Sigmoid colon (tissue), 7 donors: ENCODE data around the gene HCN2. TPM values are rescaled to one million over a fixed set of nuclear protein-coding genes. Genes with fewer than 3 reads are reported as not detected.

Source experiments
- DNase-seq: peaks from one replicate; pipeline ENCODE4 v3.0.0-alpha.2; 2019
- H3K27ac ChIP-seq, 4 donors: fragments of 200-600 bp; sonication (generic); one replicate each; pipeline ENCODE4 v1.5.1; 2016 to 2019; ENCODE audit warnings: mild to moderate bottlenecking in 1 of 4
- H3K27me3 ChIP-seq, 3 donors: fragments of 200-600 bp; sonication (generic); one replicate each; pipeline ENCODE4 v1.5.1; 2019; ENCODE audit warnings: mild to moderate bottlenecking in 1 of 3
- H3K36me3 ChIP-seq, 4 donors: fragments of 200-600 bp; sonication (generic); one replicate each; pipeline ENCODE4 v1.5.1; 2016 to 2019
- H3K4me1 ChIP-seq, 4 donors: fragments of 200-600 bp; sonication (generic); one replicate each; pipeline ENCODE4 v1.5.1; 2017 to 2019
- H3K4me3 ChIP-seq, 4 donors: fragments of 200-600 bp; sonication (generic); one replicate each; pipeline ENCODE4 v1.5.1; 2017 to 2019; ENCODE audit warnings: mild to moderate bottlenecking in 2 of 4, moderate library complexity in 1 of 4
- H3K9me3 ChIP-seq, 4 donors: fragments of 200-600 bp in 3 of 4; sonication (generic) in 3 of 4; one replicate each; pipeline versions ENCODE4 v1.5.1 to v1.6.1; 2013 to 2019
- EP300 ChIP-seq, 4 donors: sonication (generic); formaldehyde crosslinking; IDR thresholded peaks; one replicate each; pipeline ENCODE4 v1.6.1; 2017; ENCODE audit warnings: antibody characterized with exemption in 4 of 4
- POLR2A ChIP-seq, 2 donors: fragments of 450-650 bp; IDR thresholded peaks; one replicate each; pipeline ENCODE4 v1.6.1; 2016; ENCODE audit warnings: antibody characterized with exemption in 2 of 2, mild to moderate bottlenecking in 2 of 2, moderate library complexity in 2 of 2
- POLR2AphosphoS5 ChIP-seq, 4 donors: sonication (generic); formaldehyde crosslinking; IDR thresholded peaks; one replicate each; pipeline ENCODE4 v1.6.1; 2017; ENCODE audit warnings: antibody characterized with exemption in 4 of 4
- WGBS, 2 donors: extraction: QIAGEN DNeasy Blood & Tissue Kit; methylation state at CpG; one replicate each; pipeline ENCODE4 v1.1.7; 2013; 5-methylcytosine and 5-hydroxymethylcytosine counted together
- intact Hi-C: fragments of 100-400 bp; cut with DNase I; formaldehyde crosslinking; loops from one replicate; pipeline ENCODE4 v1.15.1; 2023
- polyA plus RNA-seq, 3 donors: library from polyadenylated mRNA; stranded (reverse); fragments of 200-250 nt; gene quantifications; one replicate each; pipeline ENCODE4 v1.2.3, GENCODE V29; 2013
- total RNA-seq, 4 donors: library from RNA; depleted of rRNA; stranded (reverse); fragments of >200 nt; gene quantifications; one replicate each; pipeline ENCODE4 v1.1.0, GENCODE V29; 2016
- TF ChIP-seq, protein P1 (sequence below), 4 experiments: fragments of 450-650 bp in 3 of 4; fragments of 200-600 bp in 1 of 4; IDR thresholded peaks; one replicate each; pipeline ENCODE4 v1.5.1; 2016 to 2019; ENCODE audit warnings: antibody characterized with exemption in 4 of 4, mild to moderate bottlenecking in 3 of 4, moderate library complexity in 2 of 4
- donor health status: healthy with polysubstance abuse.
- donor health status: Bipolar disorder and iron deficiency.
- donor health status: healthy.

Gene HCN2
- total and polyA plus RNA-seq, 7 donors = 0.23 to 0.55 (median 0.39) TPM; not detected in 2

GRCh38 chr19:556611-557382 lies 32.9 kb upstream of the HCN2 start:
- intact Hi-C loops = no loop called here
- H3K27ac ChIP-seq = no peak overlapping the region
- no peak for DNase-seq
- H3K4me3 ChIP-seq = no peak overlapping the region
- H3K27me3 ChIP-seq = no peaks in the 10 kb centered on the region
- peaks cover 0 to 17% (median 12%) of the 10 kb centered on the region in 4 donors for H3K4me1 ChIP-seq
- no peaks in the 10 kb centered on the region for H3K9me3 ChIP-seq
- H3K36me3 ChIP-seq = no peaks in the 10 kb centered on the region
- TF ChIP-seq, protein P1, sequence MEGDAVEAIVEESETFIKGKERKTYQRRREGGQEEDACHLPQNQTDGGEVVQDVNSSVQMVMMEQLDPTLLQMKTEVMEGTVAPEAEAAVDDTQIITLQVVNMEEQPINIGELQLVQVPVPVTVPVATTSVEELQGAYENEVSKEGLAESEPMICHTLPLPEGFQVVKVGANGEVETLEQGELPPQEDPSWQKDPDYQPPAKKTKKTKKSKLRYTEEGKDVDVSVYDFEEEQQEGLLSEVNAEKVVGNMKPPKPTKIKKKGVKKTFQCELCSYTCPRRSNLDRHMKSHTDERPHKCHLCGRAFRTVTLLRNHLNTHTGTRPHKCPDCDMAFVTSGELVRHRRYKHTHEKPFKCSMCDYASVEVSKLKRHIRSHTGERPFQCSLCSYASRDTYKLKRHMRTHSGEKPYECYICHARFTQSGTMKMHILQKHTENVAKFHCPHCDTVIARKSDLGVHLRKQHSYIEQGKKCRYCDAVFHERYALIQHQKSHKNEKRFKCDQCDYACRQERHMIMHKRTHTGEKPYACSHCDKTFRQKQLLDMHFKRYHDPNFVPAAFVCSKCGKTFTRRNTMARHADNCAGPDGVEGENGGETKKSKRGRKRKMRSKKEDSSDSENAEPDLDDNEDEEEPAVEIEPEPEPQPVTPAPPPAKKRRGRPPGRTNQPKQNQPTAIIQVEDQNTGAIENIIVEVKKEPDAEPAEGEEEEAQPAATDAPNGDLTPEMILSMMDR (IDR thresholded peaks at IDR 0.05) = no peak
- no peak for TF ChIP-seq POLR2A (IDR thresholded peaks at IDR 0.05)
- no peak for TF ChIP-seq EP300 (IDR thresholded peaks at IDR 0.05)
- no peak for TF ChIP-seq POLR2AphosphoS5 (IDR thresholded peaks at IDR 0.05)
- WGBS, 2 donors = 64 to 84% methylated on average over 31 of the region's 31 CpGs

- WGBS, 2 donors = 53 to 54% methylated on average over 21 of the region's 21 CpGs
- no peak overlapping the region for H3K4me3 ChIP-seq
- peaks cover 0 to 17% (median 12%) of the 10 kb centered on the region in 4 donors for H3K4me1 ChIP-seq
- no peaks in the 10 kb centered on the region for H3K27me3 ChIP-seq
- no peak for DNase-seq
- peak overlapping the region in 3 of 4 donors; percentile 3 to 62 (median 52) for H3K27ac ChIP-seq
- intact Hi-C loops = no loop called here
- TF ChIP-seq POLR2A (IDR thresholded peaks at IDR 0.05) = no peak
- TF ChIP-seq POLR2AphosphoS5 (IDR thresholded peaks at IDR 0.05) = peak in 2 of 4 donors; percentile 15 to 37
- TF ChIP-seq, protein P1 (IDR thresholded peaks at IDR 0.05) = no peak
- H3K36me3 ChIP-seq = no peaks in the 10 kb centered on the region
- H3K9me3 ChIP-seq = no peaks in the 10 kb centered on the region
Measured at GRCh38 chr19:558770-559439, 30.8 kb upstream of the HCN2 start.

DNA sequence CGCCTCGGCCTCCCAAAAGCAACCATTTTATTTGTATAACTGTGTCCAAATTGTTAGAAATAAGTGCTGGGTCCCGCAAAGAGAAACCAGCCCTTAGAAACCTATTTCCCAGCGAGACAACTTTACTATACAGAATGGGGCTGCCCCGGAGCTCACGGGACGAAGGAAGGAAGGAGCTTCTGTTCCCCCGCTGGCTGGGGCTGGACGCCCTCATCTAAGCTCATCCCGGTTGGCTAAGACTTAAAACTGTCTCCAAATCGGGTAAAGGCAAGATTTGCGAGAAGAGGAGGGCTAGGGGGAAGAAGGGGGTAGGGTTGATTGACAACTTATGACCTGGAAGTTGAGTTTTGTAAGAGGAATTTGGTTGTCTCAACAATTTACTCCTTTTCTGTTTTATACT lies 29.6 kb upstream of the HCN2 start:
- no peak for DNase-seq
- intact Hi-C loops = no loop called here
- H3K9me3 ChIP-seq = no peaks in the 10 kb centered on the region
- peaks cover 0 to 17% (median 12%) of the 10 kb centered on the region in 4 donors for H3K4me1 ChIP-seq
- no peak overlapping the region for H3K27ac ChIP-seq
- H3K27me3 ChIP-seq = no peaks in the 10 kb centered on the region
- no peak overlapping the region for H3K4me3 ChIP-seq
- TF ChIP-seq POLR2AphosphoS5 (IDR thresholded peaks at IDR 0.05) (no peak), EP300 (IDR thresholded peaks at IDR 0.05) (no peak), POLR2A (IDR thresholded peaks at IDR 0.05) (no peak)
- TF ChIP-seq, protein P1 (IDR thresholded peaks at IDR 0.05) = no peak
- WGBS, 2 donors = 68 to 78% methylated on average over 12 of the region's 12 CpGs
- no peaks in the 10 kb centered on the region for H3K36me3 ChIP-seq

DNA sequence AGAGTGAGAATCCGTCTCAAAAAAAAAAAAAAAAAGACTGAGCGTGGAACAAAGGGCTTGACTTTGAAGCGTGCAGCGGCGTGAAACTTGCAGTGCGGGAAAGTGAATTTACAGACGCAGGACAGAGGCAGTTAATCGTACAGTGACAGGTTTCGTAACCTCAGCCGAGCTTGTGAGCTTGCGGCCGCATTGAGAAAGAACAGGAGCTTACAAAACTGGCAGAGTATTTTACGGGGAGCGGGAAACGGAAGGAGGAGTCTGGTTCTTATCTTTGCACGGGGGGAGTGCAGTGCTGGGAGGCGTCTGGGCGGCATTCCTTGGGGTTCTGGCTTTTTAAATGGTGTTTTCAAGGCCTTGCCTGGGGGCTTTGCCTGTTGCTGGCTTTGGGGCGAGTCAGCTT lies 23.3 kb upstream of the HCN2 start:
- TF ChIP-seq POLR2A (IDR thresholded peaks at IDR 0.05) (no peak), POLR2AphosphoS5 (IDR thresholded peaks at IDR 0.05) (peak; percentile 93 to 99 (median 97)), EP300 (IDR thresholded peaks at IDR 0.05) (peak; percentile 89 to 96 (median 94))
- TF ChIP-seq, protein P1 (IDR thresholded peaks at IDR 0.05) = no peak
- Histone ChIP-seq H3K4me3 (peak overlapping the region in 3 of 4 donors; percentile 8 to 24 (median 21)), H3K9me3 (no peaks in the 10 kb centered on the region), H3K27ac (peak overlapping the region; percentile 38 to 91 (median 80)), H3K27me3 (no peaks in the 10 kb centered on the region), H3K36me3 (no peaks in the 10 kb centered on the region), H3K4me1 (peaks cover 0 to 23% (median 17%) of the 10 kb centered on the region in 4 donors)
- intact Hi-C loops = no loop called here
- peak; percentile 96 for DNase-seq
- 74 to 90% methylated on average over 18 to 19 of the region's 19 CpGs for WGBS, 2 donors
